Amniotic epithelial cell (primary cell): ENCODE data around the gene ATG7.

Source experiments
- DNase-seq: peaks from one replicate; pipeline ENCODE4 v3.0.0-alpha.2; 2010; ENCODE audit warnings: low read depth

ATG7 gene

GRCh38 chr3:11362600-11362999 lies 90.4 kb downstream of the ATG7 start:
- DNase-seq = no peak

GRCh38 chr3:11363715-11364114 lies 91.5 kb downstream of the ATG7 start:
- DNase-seq = no peak

DNA sequence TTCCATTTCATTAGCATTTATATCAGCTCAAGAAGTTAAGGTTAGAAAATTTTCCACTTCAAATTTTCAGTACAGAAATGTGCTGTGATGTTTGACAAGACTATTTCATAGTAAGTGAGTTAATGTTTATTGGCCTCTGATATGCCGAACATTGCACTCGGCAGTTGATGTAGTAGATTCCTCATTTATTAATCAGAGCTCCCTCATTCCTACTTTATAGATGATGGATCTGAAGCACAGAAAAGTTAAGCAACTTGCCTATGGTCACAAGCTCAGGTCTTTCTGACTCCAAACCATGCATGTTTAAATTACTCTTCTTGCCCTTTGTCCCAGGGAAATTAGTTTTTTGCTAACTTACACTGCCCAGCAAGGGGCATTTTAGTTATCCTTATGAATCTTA lies 92.0 kb downstream of the ATG7 start:
- peak; percentile 59 for DNase-seq

DNA sequence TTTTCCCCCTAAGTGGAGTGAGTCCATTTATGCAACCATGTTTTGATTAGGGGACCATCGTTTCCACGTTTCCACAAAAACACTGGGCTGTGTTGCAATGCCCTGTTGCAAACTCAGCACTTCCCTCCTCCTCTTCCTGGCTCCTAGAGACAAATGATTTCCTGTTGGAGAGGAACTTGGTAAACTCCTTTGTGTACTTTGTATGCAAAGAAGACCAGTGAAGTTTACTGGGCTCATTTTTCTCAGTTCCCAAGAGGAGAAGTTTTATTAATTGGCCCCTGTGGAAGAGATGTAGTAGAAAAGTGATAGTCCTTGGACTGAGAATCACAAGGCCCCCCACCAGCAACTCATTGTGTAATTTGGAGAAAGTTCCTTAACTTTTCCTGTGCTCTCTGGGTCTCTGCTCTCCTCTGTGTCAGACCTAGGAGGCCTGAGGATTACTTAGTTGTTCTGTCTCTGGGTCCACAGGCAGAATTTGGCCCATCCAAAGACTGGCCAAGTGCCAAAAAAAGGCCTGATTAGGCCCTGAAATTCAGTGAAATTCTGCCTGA lies 95.0 kb downstream of the ATG7 start:
- peak; percentile 91 for DNase-seq

- DNase-seq = no peak
These were observed 98.0 kb downstream of the ATG7 start for GRCh38 chr3:11370191-11370590.

GRCh38 chr3:11370966-11371365 lies 98.8 kb downstream of the ATG7 start:
- no peak for DNase-seq

GRCh38 chr3:11371747-11372146 lies 99.5 kb downstream of the ATG7 start:
- DNase-seq = no peak

GRCh38 chr3:11373235-11373634 lies 101.0 kb downstream of the ATG7 start:
- DNase-seq = no peak

- no peak for DNase-seq
These were observed 101.5 kb downstream of the ATG7 start for GRCh38 chr3:11373654-11374053.

GRCh38 chr3:11375333-11376088 lies 103.3 kb downstream of the ATG7 start:
- no peak for DNase-seq

DNA sequence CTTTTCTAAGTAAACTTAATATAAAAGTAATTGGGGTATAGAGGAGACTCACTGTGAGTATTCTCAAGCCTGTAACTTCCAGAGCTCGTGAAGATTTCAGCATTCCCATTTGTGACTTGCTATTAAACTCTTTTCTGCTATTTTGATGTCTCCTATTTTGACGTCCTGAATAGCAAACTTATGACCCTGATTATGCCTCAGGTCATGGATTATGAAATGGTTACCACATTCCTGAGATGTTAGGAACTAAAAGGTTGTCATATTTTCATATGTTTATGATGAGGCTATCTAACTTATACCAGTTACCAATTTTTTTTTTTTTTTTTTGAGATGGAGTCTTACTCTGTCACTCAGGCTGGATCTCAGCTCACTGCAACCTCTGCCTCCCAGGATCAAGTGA lies 105.5 kb downstream of the ATG7 start:
- DNase-seq = peak; percentile 49

DNA sequence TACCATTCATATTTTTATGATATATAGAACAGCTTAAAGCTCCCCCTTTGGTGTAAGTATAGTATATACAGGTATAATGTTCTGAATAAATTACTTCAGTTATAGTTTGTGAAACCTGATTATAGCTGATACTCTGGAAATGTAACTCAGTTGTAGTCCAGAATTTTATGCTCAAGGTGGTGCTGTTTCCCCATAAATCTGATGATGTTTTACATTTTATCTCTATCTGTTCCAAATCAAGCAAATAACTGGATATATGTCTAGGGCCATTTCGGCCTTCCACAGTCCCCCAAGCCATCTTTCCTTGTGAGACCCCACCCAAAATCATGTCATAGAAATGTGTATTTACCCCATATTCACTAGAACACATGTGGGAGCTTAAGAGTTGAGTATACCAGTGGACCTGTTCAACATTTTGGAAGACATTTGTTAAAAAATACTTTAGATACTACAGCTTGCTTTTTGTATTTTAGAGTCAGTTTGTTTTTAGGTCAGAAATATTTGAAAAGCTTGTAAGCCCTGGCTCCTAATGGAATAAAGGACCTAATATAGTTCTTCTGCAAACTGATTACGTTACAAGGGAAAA lies 107.1 kb downstream of the ATG7 start:
- peak; percentile 73 for DNase-seq

- DNase-seq = peak; percentile 90
These were observed 107.9 kb downstream of the ATG7 start for GRCh38 chr3:11379824-11380701.

DNA sequence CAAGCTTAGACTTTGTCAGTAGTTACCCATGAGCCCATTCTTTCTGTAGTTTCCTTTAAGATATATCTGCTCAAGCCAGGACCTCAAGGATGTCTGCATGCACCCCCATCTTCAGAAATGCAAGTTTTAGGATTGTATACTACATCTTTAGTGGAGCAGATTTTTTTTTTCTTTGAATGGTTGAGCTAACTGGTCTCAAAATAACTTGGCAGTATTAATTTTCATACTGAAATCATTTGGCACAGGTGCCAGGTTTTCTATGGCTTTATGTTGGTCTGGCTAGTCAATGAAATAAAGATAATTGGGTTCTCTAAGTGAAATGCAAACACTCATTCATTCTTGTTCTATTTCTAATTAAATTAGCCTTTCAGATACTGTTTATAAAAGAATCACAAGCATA lies 108.9 kb downstream of the ATG7 start:
- no peak for DNase-seq

GRCh38 chr3:11381563-11381962 lies 109.4 kb downstream of the ATG7 start:
- DNase-seq = no peak

GRCh38 chr3:11382146-11382745 lies 110.0 kb downstream of the ATG7 start:
- DNase-seq = peak; percentile 22

DNA sequence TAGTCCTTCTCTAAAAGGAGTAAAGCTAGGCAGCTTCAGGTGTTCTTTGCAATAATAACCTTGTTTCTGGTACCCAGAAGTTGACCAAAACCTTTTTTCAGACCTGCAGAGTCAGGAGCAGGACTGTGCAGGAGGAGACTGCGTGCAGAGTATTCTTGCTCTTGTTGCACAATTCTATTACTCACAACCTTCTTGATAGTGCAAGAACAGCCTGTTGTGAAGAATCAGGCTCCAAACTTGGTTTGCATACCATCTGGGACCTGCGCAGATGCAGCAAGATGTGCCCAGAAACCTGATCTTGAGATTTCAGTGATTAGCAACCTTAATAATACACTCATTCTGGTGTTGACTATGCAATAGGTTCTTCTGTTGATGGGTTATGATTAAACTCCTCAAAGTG lies 111.9 kb downstream of the ATG7 start:
- DNase-seq = peak; percentile 80

DNA sequence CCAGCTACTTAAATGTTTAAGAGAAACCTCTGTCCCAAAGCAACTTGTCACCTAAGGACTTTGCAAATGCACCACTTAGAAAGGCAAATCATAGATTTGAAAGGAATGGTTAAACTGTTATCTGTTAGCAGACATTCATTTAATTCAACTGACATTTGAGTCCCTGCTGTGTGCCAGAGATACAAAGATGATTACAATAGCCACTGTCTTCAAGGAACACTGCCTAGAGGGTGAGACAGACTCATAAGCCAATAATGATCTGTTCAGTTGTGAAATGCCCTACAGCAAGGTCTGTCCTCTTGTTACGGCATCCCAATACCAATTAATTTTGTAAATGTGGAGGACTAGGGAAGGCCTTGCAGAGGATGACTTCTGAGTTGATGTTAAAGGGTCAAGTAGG lies 113.1 kb downstream of the ATG7 start:
- DNase-seq = peak; percentile 17

- peak; percentile 69 for DNase-seq
These were observed 113.7 kb downstream of the ATG7 start for GRCh38 chr3:11385891-11386290.

GRCh38 chr3:11386465-11387113 lies 114.4 kb downstream of the ATG7 start:
- DNase-seq = peak; percentile 55

DNA sequence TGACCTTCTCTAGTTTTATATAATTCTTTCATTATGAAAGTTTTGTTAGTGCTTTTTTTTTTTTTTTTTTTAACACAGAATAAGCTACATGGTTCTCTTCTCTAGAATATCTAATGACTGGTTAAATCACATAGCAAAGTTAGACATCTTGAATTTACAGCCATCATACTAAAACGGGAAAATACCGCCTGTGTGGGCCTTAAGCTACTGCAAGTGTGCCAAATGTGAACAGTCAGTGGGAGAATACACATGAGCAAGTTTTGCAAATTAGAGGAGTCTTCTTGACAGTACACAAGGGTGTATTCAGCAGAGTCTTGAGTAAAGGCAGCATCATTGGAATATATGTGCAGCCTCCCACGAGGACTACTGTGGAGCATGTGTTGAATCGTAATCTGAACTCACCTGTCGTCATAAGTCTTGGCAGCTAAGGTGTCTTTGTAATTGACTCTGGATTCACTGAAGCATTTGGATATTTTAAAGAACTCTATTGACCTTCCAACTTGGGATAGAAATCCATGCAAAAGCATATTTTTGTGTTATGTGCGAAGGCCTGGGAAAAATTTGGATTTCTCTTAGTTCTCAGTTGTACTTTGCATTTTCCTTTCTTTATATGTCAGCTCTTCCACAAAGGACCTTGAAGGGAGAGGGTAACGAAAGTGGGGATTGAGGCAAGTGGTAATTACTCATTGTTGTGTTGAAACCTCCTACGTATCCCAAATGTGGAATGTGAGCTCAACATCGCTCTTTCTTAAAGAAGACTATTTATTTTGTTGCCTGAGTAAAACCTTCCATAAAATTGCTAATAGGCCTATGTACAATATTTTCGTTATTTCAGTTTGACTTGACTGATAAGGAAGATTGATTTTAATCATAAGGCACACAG lies 117.4 kb downstream of the ATG7 start:
- peak; percentile 92 for DNase-seq
